Calu3 (cell line): ENCODE measurements around the gene ZNF683. TPM values are rescaled to one million over a fixed set of nuclear protein-coding genes. Genes with fewer than 3 reads are reported as not detected.
"Not testable (repeated sequence)": the region's sequence is repeated elsewhere in the genome, so short reads cannot be mapped to it uniquely, and the experiment has no call there.

Experiments used
- BruUV-seq: library from RNA; stranded (reverse); fragments of 400-500 nt; replicated peaks from 2 replicates; lab custom pipeline; 2021; lab: Mats Ljungman, UMichigan
- CTCF ChIA-PET: fragments of 300-600 bp; sonication (Branson Sonifier 250); formaldehyde crosslinking; loops from one replicate; lab custom pipeline; 2022; ENCODE audit warnings: antibody characterized with exemption; lab: Charles Lee
- DNase-seq: peaks from one replicate; pipeline ENCODE4 v3.0.0; 2022
- H3K27ac Mint-ChIP-seq: one replicate; pipeline ENCODE4 v1.8.0; 2022; ENCODE audit warnings: mixed read lengths; ENCODE audit not compliant: unreplicated experiment
- H3K27me3 Mint-ChIP-seq: one replicate; pipeline ENCODE4 v1.8.0; 2022; ENCODE audit warnings: mixed read lengths; ENCODE audit not compliant: unreplicated experiment
- H3K36me3 Mint-ChIP-seq: one replicate; pipeline ENCODE4 v1.8.0; 2022; ENCODE audit warnings: mild to moderate bottlenecking, moderate library complexity, mixed read lengths; ENCODE audit not compliant: insufficient read depth, unreplicated experiment
- H3K4me1 Mint-ChIP-seq: one replicate; pipeline ENCODE4 v1.8.0; 2022; ENCODE audit warnings: mild to moderate bottlenecking, low read depth, mixed read lengths; ENCODE audit not compliant: unreplicated experiment
- H3K4me3 Mint-ChIP-seq: one replicate; pipeline ENCODE4 v1.8.0; 2022; ENCODE audit warnings: mild to moderate bottlenecking, low read depth, moderate library complexity, mixed read lengths; ENCODE audit not compliant: unreplicated experiment
- H3K9me3 Mint-ChIP-seq: one replicate; pipeline ENCODE4 v1.8.0; 2022; ENCODE audit warnings: low read depth, mixed read lengths; ENCODE audit not compliant: unreplicated experiment
- intact Hi-C: fragments of 100-400 bp; cut with micrococcal nuclease; formaldehyde crosslinking; loops from one replicate; pipeline ENCODE4 v1.10.0; 2022; ENCODE audit not compliant: unreplicated experiment
- total RNA-seq: library from RNA; stranded (reverse); gene quantifications from 2 replicates; pipeline ENCODE4 v1.2.3, GENCODE V29; 2022
- TF ChIP-seq, protein P1 (sequence below): fragments of 200-600 bp; IDR thresholded peaks from one replicate; pipeline ENCODE4 v1.8.0; 2022; ENCODE audit warnings: antibody characterized with exemption; ENCODE audit not compliant: unreplicated experiment

Gene ZNF683
- total RNA-seq, 1 experiment from 2014 or later, result not detected

DNA sequence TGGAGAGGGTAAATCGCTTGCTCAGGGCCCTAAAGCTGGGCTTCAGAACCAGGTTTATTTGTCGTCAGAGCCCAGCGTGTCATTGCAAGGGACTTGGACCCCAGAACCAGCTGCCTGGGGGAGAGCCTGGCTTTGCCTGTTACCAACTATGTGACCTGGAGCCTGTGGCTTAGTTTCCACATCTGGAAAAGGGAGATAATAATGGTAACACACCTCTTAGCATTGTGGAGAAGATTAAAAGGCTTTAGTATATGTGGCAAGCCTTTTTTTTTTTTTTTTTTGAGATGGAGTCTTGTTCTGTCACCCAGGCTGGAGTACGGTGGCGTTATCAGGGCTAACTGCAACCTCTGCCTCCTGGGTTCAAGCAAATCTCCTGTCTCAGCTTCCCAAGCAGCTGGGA lies 42.3 kb downstream of the ZNF683 start:
- Mint-ChIP-seq H3K36me3 (peaks cover 6% of the 10 kb centered on the region), H3K27me3 (no peaks in the 10 kb centered on the region), H3K4me3 (no peak overlapping the region), H3K9me3 (no peaks in the 10 kb centered on the region), H3K4me1 (no peaks in the 10 kb centered on the region), H3K27ac (no peak overlapping the region)
- TF ChIP-seq, protein P1, sequence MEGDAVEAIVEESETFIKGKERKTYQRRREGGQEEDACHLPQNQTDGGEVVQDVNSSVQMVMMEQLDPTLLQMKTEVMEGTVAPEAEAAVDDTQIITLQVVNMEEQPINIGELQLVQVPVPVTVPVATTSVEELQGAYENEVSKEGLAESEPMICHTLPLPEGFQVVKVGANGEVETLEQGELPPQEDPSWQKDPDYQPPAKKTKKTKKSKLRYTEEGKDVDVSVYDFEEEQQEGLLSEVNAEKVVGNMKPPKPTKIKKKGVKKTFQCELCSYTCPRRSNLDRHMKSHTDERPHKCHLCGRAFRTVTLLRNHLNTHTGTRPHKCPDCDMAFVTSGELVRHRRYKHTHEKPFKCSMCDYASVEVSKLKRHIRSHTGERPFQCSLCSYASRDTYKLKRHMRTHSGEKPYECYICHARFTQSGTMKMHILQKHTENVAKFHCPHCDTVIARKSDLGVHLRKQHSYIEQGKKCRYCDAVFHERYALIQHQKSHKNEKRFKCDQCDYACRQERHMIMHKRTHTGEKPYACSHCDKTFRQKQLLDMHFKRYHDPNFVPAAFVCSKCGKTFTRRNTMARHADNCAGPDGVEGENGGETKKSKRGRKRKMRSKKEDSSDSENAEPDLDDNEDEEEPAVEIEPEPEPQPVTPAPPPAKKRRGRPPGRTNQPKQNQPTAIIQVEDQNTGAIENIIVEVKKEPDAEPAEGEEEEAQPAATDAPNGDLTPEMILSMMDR, result no peak
- CTCF ChIA-PET, result no interaction called here
- BruUV-seq, result no TSS peak
- no peak for DNase-seq
- intact Hi-C loops, result no loop called here

DNA sequence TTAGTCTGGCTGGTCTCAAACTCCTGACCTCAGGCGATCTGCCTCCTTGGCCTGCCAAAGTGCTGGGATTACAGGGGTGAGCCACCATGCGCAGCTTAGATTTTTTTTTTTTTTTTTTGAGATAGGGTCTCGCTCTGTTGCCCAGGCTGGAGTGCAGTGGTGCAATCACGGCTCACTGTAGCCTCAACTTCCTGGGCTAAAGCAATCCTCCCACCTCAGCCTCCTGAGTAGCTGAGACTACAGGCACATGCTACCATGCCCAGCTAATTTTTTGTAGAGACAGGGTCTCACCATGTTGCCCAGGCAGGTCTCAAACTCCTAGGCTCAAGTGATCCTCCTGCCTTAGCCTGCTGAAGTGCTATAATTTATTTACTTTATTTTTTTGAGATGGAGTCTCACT lies 43.2 kb downstream of the ZNF683 start:
- intact Hi-C loops, H3K27me3 Mint-ChIP-seq, H3K9me3 Mint-ChIP-seq, DNase-seq, H3K27ac Mint-ChIP-seq, H3K4me1 Mint-ChIP-seq, H3K4me3 Mint-ChIP-seq, H3K36me3 Mint-ChIP-seq, CTCF ChIA-PET, BruUV-seq: not testable (repeated sequence)

DNA sequence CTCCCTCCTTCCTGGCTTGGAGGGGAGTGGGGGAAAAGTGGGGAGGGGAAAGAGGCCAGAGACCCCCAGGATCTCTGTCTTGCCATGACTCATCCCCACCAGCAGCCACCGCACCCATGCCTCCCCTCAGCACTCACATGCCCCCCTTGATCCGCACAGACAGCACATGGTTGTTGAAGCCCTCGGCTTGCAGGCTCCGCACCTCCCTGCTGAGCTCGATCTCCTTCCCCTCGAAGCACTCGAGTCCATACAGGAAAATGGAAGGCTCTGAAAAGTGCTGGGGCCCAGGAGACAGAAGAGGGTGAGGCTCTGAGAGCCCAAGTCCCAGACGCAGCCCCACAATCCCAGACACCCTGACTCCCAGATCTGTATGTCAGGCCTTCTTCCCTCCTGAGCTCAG lies 44.0 kb downstream of the ZNF683 start:
- no peak for DNase-seq
- no peaks in the 10 kb centered on the region for H3K4me1 Mint-ChIP-seq
- BruUV-seq, result no TSS peak
- H3K9me3 Mint-ChIP-seq, result no peaks in the 10 kb centered on the region
- intact Hi-C loops, result no loop called here
- TF ChIP-seq, protein P1, result no peak
- H3K27ac Mint-ChIP-seq, result no peak overlapping the region
- H3K27me3 Mint-ChIP-seq, result no peaks in the 10 kb centered on the region
- peaks cover 6% of the 10 kb centered on the region for H3K36me3 Mint-ChIP-seq
- CTCF ChIA-PET, result interaction anchor here (0.7 kb wide), 1 partner anchor 18 kb away, joined by 5 read pairs; no protein-coding TSS in a partner anchor
- H3K4me3 Mint-ChIP-seq, result no peak overlapping the region

DNA sequence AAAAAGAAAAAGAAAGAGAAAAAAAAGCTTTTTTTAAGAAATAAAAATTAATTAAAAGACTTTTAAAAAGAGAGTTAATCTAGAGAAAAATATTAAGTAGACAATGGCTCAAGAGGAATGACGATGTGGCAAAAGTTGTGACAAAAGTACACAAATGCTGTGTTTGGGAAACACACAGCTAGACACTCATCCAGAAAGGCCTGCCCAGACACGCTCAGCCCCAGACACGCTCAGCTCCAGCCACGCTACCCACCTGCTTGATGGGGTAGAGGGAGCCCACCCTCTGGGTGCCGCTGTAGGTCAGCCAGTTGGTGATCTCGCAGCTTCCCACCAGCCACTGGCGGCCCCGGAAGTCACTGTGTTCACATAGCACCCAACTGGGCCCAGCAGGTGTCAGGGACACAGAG lies 44.6 kb downstream of the ZNF683 start:
- no peak for DNase-seq

DNA sequence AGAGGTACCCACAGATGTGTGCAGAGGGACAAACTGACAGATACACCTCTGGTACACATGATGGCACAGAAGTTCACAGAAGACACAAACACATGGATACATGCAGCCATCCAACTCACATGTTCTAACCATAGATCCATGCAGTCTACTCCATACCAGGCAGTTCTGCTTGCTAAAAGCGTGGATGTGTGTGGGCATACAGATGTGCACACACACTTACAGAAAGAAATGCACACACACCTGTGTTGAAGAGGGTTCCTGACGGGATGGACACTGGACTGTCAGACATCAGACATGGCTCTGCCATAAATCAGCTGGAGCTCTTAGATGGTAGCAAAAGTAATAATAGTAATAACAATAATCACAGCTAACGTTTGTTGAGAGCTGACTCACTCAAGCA lies 48.0 kb downstream of the ZNF683 start:
- TF ChIP-seq, protein P1, result no peak
- CTCF ChIA-PET, result no interaction called here
- no TSS peak for BruUV-seq
- DNase-seq, result no peak
- intact Hi-C loops, result loop anchor here (5.0 kb wide), 1 partner anchor 38 kb away; no protein-coding TSS in a partner anchor
- Mint-ChIP-seq H3K4me3 (no peak overlapping the region), H3K9me3 (no peaks in the 10 kb centered on the region), H3K27me3 (no peaks in the 10 kb centered on the region), H3K36me3 (no peaks in the 10 kb centered on the region), H3K4me1 (peaks cover 8% of the 10 kb centered on the region), H3K27ac (no peak overlapping the region)

More for the DNA sequence above, 44.6 kb downstream of the ZNF683 start:
- H3K4me3 Mint-ChIP-seq, result no peak overlapping the region
- H3K36me3 Mint-ChIP-seq, result peaks cover 2% of the 10 kb centered on the region
- intact Hi-C loops, result no loop called here
- CTCF ChIA-PET, result no interaction called here
- TF ChIP-seq, protein P1, result no peak
- H3K9me3 Mint-ChIP-seq, result no peaks in the 10 kb centered on the region
- no TSS peak for BruUV-seq
- H3K27me3 Mint-ChIP-seq, result no peaks in the 10 kb centered on the region
- H3K4me1 Mint-ChIP-seq, result no peaks in the 10 kb centered on the region
- no peak overlapping the region for H3K27ac Mint-ChIP-seq
